Liver (tissue), 9 donors: Measurements from ENCODE around the gene TNS3. TPM values are rescaled to one million over a fixed set of nuclear protein-coding genes. Genes with fewer than 3 reads are reported as not detected.

ENCODE experiments used
- DNase-seq: peaks from one replicate; pipeline ENCODE4 v3.0.0-alpha.2; 2017; ENCODE audit warnings: low spot score
- H3K27ac ChIP-seq, 2 donors: one replicate each; pipeline ENCODE4 v1.7.0; 2013; ENCODE audit warnings: inconsistent platforms in 2 of 2, low read length in 2 of 2, control low read depth in 1 of 2, low read depth in 1 of 2, mild to moderate bottlenecking in 1 of 2
- H3K27me3 ChIP-seq, 4 donors: one replicate each; pipeline versions ENCODE4 v1.6.1 to v1.7.0; 2013; ENCODE audit warnings: low read length in 3 of 4, inconsistent platforms in 1 of 4, mild to moderate bottlenecking in 1 of 4, moderate library complexity in 1 of 4; ENCODE audit not compliant: control insufficient read depth in 4 of 4, insufficient read depth in 4 of 4
- H3K36me3 ChIP-seq, 4 donors: one replicate each; pipeline versions ENCODE4 v1.6.1 to v1.7.0; 2013; ENCODE audit warnings: low read length in 3 of 4, mild to moderate bottlenecking in 3 of 4, low read depth in 1 of 4, moderate library complexity in 1 of 4; ENCODE audit not compliant: control insufficient read depth in 4 of 4, insufficient read depth in 3 of 4
- H3K4me1 ChIP-seq, 4 donors: one replicate each; pipeline versions ENCODE4 v1.6.1 to v1.7.0; 2013; ENCODE audit warnings: low read length in 3 of 4, mild to moderate bottlenecking in 3 of 4, moderate library complexity in 1 of 4; ENCODE audit not compliant: control insufficient read depth in 4 of 4, insufficient read depth in 4 of 4
- H3K4me3 ChIP-seq, 3 donors: one replicate each; pipeline versions ENCODE4 v1.6.1 to v1.7.0; 2013; ENCODE audit warnings: low read length in 3 of 3, control low read depth in 1 of 3, low read depth in 1 of 3, mild to moderate bottlenecking in 1 of 3
- H3K9ac ChIP-seq, 2 donors: one replicate each; pipeline ENCODE4 v1.7.0; 2013; ENCODE audit warnings: low read length in 2 of 2, mild to moderate bottlenecking in 2 of 2, moderate library complexity in 2 of 2, control low read depth in 1 of 2, low read depth in 1 of 2
- H3K9me3 ChIP-seq, 4 donors: one replicate each; pipeline versions ENCODE4 v1.6.1 to v1.7.0; 2013; ENCODE audit warnings: low read length in 3 of 4; ENCODE audit not compliant: control insufficient read depth in 4 of 4
- FOXA2 ChIP-seq: IDR thresholded peaks from 2 replicates; pipeline ENCODE4 v1.6.1; 2016; ENCODE audit warnings: antibody characterized with exemption
- HNF4A ChIP-seq, 2 donors: conservative IDR thresholded peaks; 2 replicates each; pipeline ENCODE4 v1.6.1; 2016; ENCODE audit warnings: antibody characterized with exemption in 2 of 2, mild to moderate bottlenecking in 2 of 2
- HNF4G ChIP-seq: IDR thresholded peaks from 2 replicates; pipeline ENCODE4 v1.6.1; 2016; ENCODE audit warnings: antibody characterized with exemption
- JUND ChIP-seq, 2 donors: IDR thresholded peaks; 2 replicates each; pipeline ENCODE4 v1.6.1; 2016; ENCODE audit warnings: antibody characterized with exemption in 2 of 2
- NR2F2 ChIP-seq: IDR thresholded peaks from 2 replicates; pipeline ENCODE4 v1.6.1; 2016; ENCODE audit warnings: antibody characterized with exemption
- RAD21 ChIP-seq, 2 donors: IDR thresholded peaks; 2 replicates each; pipeline ENCODE4 v1.6.1; 2016; ENCODE audit warnings: antibody characterized with exemption in 2 of 2, mild to moderate bottlenecking in 2 of 2
- RXRA ChIP-seq, 2 donors: IDR thresholded peaks; 2 replicates each; pipeline ENCODE4 v1.6.1; 2017 to 2018; ENCODE audit warnings: antibody characterized with exemption in 2 of 2, mild to moderate bottlenecking in 1 of 2
- SP1 ChIP-seq: IDR thresholded peaks from 2 replicates; pipeline ENCODE4 v1.6.1; 2018; ENCODE audit warnings: antibody characterized with exemption, mild to moderate bottlenecking
- TAF1 ChIP-seq: conservative IDR thresholded peaks from 2 replicates; pipeline ENCODE4 v1.6.1; 2016; ENCODE audit warnings: antibody characterized with exemption, mild to moderate bottlenecking
- YY1 ChIP-seq: IDR thresholded peaks from 2 replicates; pipeline ENCODE4 v1.6.1; 2016; ENCODE audit warnings: antibody characterized with exemption, mild to moderate bottlenecking
- WGBS: extraction: QIAGEN DNeasy Blood & Tissue Kit; methylation state at CpG from one replicate; pipeline ENCODE4 v1.1.7; 2013; 5-methylcytosine and 5-hydroxymethylcytosine counted together
- polyA plus RNA-seq, 2 donors: library from polyadenylated mRNA; stranded (reverse) in 1 of 2; unstranded in 1 of 2; fragments of 200-250 nt in 1 of 2; fragments of >200 nt in 1 of 2; fragmentation: Nextera tagmentation in 1 of 2; extraction: Ambion mirVana in 1 of 2; gene quantifications; one replicate each; pipeline versions ENCODE4 v1.2.1 to v1.2.3, GENCODE V29; 2013 to 2015
- total RNA-seq, 2 donors: library from RNA; depleted of rRNA; stranded (reverse); fragments of >200 nt; gene quantifications; one replicate each; pipeline ENCODE4 v1.2.3, GENCODE V29; 2014
- TF ChIP-seq, protein P1 (sequence below): fragments of 150-350 bp; IDR thresholded peaks from 2 replicates; pipeline ENCODE4 v1.5.1; 2017; ENCODE audit warnings: improper control_type of control experiment, low read depth, low read length; ENCODE audit not compliant: missing input control
- TF ChIP-seq, protein P2 (sequence below): IDR thresholded peaks from 2 replicates; pipeline ENCODE4 v1.6.1; 2016; ENCODE audit warnings: antibody characterized with exemption
- TF ChIP-seq, protein P3 (sequence below): IDR thresholded peaks from 2 replicates; pipeline ENCODE4 v1.6.1; 2016; ENCODE audit warnings: antibody characterized with exemption
- TF ChIP-seq, protein P4 (sequence below): IDR thresholded peaks from 2 replicates; pipeline ENCODE4 v1.6.1; 2016; ENCODE audit warnings: antibody characterized with exemption, mild to moderate bottlenecking
- TF ChIP-seq, protein P5 (sequence below): IDR thresholded peaks from 2 replicates; pipeline ENCODE4 v1.6.1; 2016; ENCODE audit warnings: antibody characterized with exemption
- donor health status: healthy.
- donor health status: healthy.
- donor health status: healthy.
- donor health status: healthy.
- donor health status: healthy.

TNS3 gene
- total and polyA plus RNA-seq, 4 donors, result 16.8 to 100 (median 29.5) TPM

DNA sequence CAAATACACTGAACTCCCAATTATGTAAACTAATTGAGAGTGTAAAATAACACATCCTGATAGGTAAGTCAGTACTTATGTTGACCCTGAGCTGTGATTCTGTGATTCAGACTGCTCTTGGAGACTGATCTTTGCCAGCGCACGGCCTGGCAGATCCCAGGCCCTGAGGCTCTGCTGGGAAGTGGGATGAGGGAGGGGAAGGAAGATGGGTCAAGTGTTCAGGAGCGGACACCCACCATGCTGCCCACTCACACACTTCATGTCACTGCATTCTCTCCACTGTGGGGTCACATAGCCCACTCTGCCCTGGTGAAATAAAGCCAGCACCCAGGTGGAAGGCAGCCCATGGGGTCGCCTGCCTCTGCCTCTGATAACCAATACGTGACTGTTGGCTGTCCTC lies 226.2 kb downstream of the TNS3 start (continued):
- TF ChIP-seq, protein P1, sequence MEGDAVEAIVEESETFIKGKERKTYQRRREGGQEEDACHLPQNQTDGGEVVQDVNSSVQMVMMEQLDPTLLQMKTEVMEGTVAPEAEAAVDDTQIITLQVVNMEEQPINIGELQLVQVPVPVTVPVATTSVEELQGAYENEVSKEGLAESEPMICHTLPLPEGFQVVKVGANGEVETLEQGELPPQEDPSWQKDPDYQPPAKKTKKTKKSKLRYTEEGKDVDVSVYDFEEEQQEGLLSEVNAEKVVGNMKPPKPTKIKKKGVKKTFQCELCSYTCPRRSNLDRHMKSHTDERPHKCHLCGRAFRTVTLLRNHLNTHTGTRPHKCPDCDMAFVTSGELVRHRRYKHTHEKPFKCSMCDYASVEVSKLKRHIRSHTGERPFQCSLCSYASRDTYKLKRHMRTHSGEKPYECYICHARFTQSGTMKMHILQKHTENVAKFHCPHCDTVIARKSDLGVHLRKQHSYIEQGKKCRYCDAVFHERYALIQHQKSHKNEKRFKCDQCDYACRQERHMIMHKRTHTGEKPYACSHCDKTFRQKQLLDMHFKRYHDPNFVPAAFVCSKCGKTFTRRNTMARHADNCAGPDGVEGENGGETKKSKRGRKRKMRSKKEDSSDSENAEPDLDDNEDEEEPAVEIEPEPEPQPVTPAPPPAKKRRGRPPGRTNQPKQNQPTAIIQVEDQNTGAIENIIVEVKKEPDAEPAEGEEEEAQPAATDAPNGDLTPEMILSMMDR, result no peak
- TF ChIP-seq JUND (IDR thresholded peaks at IDR 0.05) (no peak), SP1 (no peak), RXRA (IDR thresholded peaks at IDR 0.05) (no peak), NR2F2 (no peak), HNF4A (conservative IDR thresholded peaks at IDR 0.05) (no peak)
- TF ChIP-seq, protein P2, sequence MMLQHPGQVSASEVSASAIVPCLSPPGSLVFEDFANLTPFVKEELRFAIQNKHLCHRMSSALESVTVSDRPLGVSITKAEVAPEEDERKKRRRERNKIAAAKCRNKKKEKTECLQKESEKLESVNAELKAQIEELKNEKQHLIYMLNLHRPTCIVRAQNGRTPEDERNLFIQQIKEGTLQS, result no peak

DNA sequence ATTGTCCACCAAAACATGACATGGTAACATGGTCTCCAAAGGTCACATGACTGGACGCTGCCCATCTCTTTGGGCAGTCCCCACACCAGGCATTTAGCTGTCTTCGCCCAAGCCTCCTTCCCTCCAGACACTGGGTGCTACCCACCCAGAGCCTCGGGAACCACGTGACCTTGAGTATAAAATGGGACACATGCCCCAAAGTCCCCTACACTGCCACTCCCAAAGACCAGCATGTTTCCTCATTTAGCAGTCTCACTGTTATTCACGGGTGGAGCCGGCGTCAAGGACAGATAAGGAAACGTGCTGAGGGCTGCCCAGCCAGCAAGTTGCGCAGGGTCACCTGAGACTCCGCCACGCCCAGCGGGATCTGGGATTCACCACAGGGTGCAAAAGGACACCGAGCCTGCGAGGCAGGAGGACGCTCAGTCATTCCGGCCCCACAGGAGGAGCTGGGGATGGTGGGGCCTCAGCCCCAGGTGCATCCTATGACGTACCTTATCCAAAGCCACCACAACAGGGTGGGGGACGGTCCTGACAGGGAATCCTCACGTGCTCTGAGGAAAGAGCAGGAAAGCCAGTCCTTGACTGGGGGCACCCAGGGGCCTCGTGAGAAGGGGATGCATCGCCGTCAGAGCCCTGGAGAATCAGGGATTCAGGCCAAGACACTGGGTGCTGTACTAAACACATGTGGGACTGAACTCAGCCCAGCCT lies 226.9 kb downstream of the TNS3 start:
- TF ChIP-seq, protein P3, sequence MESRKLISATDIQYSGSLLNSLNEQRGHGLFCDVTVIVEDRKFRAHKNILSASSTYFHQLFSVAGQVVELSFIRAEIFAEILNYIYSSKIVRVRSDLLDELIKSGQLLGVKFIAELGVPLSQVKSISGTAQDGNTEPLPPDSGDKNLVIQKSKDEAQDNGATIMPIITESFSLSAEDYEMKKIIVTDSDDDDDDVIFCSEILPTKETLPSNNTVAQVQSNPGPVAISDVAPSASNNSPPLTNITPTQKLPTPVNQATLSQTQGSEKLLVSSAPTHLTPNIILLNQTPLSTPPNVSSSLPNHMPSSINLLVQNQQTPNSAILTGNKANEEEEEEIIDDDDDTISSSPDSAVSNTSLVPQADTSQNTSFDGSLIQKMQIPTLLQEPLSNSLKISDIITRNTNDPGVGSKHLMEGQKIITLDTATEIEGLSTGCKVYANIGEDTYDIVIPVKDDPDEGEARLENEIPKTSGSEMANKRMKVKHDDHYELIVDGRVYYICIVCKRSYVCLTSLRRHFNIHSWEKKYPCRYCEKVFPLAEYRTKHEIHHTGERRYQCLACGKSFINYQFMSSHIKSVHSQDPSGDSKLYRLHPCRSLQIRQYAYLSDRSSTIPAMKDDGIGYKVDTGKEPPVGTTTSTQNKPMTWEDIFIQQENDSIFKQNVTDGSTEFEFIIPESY, result no peak
- TF ChIP-seq, protein P4, sequence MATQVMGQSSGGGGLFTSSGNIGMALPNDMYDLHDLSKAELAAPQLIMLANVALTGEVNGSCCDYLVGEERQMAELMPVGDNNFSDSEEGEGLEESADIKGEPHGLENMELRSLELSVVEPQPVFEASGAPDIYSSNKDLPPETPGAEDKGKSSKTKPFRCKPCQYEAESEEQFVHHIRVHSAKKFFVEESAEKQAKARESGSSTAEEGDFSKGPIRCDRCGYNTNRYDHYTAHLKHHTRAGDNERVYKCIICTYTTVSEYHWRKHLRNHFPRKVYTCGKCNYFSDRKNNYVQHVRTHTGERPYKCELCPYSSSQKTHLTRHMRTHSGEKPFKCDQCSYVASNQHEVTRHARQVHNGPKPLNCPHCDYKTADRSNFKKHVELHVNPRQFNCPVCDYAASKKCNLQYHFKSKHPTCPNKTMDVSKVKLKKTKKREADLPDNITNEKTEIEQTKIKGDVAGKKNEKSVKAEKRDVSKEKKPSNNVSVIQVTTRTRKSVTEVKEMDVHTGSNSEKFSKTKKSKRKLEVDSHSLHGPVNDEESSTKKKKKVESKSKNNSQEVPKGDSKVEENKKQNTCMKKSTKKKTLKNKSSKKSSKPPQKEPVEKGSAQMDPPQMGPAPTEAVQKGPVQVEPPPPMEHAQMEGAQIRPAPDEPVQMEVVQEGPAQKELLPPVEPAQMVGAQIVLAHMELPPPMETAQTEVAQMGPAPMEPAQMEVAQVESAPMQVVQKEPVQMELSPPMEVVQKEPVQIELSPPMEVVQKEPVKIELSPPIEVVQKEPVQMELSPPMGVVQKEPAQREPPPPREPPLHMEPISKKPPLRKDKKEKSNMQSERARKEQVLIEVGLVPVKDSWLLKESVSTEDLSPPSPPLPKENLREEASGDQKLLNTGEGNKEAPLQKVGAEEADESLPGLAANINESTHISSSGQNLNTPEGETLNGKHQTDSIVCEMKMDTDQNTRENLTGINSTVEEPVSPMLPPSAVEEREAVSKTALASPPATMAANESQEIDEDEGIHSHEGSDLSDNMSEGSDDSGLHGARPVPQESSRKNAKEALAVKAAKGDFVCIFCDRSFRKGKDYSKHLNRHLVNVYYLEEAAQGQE, result no peak
- TF ChIP-seq, protein P2, result no peak
- TF ChIP-seq, protein P5, sequence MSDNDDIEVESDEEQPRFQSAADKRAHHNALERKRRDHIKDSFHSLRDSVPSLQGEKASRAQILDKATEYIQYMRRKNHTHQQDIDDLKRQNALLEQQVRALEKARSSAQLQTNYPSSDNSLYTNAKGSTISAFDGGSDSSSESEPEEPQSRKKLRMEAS, result no peak
- TF ChIP-seq, protein P1, result no peak
- no peak for TF ChIP-seq FOXA2
- no peak for TF ChIP-seq JUND (IDR thresholded peaks at IDR 0.05)
- TF ChIP-seq HNF4G, result no peak
- no peak for TF ChIP-seq SP1
- no peak for TF ChIP-seq YY1
- no peak for TF ChIP-seq RAD21 (IDR thresholded peaks at IDR 0.05)
- no peak for TF ChIP-seq TAF1
- no peak for TF ChIP-seq RXRA (IDR thresholded peaks at IDR 0.05)
- DNase-seq, result no peak
- WGBS, result 85% methylated on average over 22 of the region's 22 CpGs
- H3K36me3 ChIP-seq, result peaks cover 0 to 18% (median 5%) of the 10 kb centered on the region in 4 donors
- H3K9ac ChIP-seq, result no peak overlapping the region
- H3K27ac ChIP-seq, result no peak overlapping the region
- no peak overlapping the region for H3K4me3 ChIP-seq
- H3K27me3 ChIP-seq, result no peaks in the 10 kb centered on the region
- peaks cover 0 to 3% (median 1%) of the 10 kb centered on the region in 4 donors for H3K4me1 ChIP-seq
- no peaks in the 10 kb centered on the region for H3K9me3 ChIP-seq
